GM19351 (cell line): Measurements from ENCODE around the gene BMP6.

Experiments
- ATAC-seq: cut with Tn5 transposase; IDR thresholded peaks from one replicate; pipeline ENCODE4 v1.9.1; 2021; ENCODE audit warnings: mild to moderate bottlenecking, moderate library complexity; ENCODE audit not compliant: unreplicated experiment

BMP6 gene

DNA sequence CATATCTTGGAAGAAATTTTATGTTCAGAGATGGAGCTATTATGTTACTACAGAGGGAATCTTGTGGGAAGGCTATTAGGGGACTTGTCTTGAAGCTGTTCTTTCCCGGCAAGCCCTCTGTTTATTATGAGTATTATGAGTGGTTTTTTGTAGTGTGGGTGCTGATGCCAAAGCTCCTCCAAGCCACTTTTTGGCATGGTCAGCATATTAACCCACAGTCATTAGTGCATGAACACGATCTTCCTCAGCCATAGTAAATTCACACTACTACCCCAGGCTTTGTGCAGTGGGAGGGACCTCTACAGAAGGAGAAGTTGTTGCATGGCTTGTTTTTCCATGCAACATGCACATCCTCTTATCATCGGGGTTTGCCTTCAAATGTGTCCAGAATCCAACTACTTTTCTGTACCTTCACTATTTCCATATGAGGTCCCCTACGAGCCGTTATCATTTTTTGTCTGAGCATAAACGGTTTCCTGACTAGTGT lies 6.5 kb upstream of the BMP6 start:
- ATAC-seq, result no peak

DNA sequence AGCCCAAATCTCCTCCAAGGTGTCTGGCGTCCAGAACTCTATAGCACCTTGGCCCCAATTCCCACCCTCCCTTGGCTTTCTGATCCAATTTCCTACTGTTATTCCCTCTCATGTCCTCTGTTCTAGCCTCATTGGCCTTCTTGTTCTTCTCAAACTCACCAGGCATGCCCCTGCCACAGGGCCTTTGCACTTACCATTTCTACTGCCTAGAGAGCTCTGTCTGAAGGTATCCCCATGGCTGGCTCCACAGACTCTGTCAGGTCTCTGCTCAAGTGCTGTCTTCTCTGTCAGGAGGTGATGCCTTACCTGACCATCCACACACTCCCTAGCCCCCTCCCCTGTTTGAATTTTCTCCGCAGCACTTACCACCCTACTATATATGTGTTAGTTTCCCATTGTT lies 5.6 kb upstream of the BMP6 start:
- no peak for ATAC-seq

DNA sequence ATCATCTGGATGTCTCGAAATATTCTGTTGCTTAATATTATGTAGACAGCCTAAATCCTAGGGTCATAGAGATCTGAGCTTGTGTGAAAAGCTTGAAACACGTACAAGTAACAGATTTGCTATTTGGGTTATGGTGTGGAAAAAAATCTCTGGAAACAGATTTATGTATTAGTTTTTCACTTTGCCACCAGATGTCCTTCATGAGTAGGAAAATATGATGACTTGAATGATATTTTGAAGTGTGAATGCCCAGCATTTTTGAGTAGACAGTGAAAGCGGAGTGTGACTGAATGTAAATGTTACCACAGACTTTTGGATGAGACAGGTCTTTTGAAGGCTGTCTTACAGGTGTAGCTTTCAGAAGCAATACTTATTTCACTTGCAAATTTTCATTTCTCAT lies 4.2 kb upstream of the BMP6 start:
- no peak for ATAC-seq

DNA sequence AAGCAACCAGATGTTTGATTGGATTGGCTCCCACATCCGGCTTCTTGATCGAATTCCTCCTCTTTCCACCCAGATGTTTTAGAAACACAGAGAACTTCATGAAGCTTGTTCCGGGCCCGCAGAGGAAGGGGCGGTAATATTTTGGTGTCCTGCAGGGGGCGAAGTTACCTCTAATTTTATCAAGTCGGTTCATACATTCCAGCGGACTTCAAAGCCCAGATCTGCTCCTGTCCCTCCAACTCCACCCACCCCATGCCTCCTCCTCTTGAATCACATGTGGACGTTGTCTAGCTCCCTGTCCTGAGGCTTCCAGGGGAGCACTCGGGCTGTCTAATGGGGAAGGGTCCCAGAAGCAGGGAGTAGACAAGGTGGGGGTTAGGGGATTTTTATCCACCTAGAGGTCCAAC lies 2.9 kb upstream of the BMP6 start:
- no peak for ATAC-seq

DNA sequence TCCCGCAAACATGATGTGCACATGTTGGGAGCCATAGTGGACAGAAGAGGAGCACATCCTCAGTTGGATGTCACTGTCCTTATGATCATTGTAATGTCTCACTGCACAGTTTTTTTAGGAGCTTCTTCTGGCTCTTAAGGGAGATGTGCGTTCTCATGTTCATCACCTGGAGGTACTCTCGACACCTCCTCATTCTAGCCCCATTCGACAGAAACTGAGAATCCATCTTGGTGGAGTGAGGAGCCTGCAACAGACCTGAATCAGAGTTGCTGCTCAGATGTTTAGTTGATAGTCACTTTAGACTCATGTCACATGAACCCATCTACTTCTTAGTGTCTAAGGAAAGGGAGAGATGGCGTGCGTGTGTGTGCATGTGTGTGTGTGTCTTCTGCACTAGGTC lies 2.3 kb upstream of the BMP6 start:
- ATAC-seq, result no peak

DNA sequence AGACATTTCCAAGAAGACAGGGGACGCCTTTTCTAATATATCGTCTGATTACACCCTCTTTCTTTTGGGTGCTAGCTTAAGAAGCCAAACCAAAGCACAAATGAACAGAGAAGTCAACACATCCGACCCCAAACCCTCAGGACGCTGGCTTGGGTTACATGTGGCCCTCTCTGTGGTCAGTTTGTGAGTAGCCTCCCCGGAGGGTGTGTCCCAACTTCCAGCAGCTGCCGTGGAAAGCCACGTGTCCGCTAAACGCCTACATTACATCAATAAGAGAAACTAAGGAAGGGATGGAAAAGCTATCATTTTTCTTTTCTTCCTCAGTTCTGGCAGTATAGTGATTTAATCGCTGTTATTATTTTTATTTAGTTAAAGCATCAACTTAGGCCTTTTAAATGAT lies 487 bp upstream of the BMP6 start:
- no peak for ATAC-seq

DNA sequence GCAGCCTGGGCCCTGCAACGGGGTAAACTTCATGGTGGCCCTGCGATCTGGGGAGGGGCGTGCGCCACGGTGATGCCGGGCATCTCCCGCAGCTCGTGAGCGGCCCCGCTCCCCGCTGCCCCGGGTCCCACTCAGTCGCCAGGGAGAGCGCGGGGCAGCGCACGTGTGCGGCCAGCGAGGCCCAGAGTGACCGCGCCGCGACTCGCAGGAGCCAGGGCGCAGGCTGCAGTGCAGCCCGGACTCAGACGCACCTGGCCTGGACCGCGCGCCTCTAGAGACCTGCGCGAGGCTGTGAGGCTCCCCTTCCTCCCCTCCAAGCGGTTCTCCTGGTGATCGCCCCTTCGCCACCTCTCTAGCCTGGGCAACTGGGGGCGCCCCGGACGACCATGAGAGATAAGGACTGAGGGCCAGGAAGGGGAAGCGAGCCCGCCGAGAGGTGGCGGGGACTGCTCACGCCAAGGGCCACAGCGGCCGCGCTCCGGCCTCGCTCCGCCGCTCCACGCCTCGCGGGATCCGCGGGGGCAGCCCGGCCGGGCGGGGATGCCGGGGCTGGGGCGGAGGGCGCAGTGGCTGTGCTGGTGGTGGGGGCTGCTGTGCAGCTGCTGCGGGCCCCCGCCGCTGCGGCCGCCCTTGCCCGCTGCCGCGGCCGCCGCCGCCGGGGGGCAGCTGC lies 652 bp downstream of the BMP6 start:
- peak; percentile 29 for ATAC-seq

DNA sequence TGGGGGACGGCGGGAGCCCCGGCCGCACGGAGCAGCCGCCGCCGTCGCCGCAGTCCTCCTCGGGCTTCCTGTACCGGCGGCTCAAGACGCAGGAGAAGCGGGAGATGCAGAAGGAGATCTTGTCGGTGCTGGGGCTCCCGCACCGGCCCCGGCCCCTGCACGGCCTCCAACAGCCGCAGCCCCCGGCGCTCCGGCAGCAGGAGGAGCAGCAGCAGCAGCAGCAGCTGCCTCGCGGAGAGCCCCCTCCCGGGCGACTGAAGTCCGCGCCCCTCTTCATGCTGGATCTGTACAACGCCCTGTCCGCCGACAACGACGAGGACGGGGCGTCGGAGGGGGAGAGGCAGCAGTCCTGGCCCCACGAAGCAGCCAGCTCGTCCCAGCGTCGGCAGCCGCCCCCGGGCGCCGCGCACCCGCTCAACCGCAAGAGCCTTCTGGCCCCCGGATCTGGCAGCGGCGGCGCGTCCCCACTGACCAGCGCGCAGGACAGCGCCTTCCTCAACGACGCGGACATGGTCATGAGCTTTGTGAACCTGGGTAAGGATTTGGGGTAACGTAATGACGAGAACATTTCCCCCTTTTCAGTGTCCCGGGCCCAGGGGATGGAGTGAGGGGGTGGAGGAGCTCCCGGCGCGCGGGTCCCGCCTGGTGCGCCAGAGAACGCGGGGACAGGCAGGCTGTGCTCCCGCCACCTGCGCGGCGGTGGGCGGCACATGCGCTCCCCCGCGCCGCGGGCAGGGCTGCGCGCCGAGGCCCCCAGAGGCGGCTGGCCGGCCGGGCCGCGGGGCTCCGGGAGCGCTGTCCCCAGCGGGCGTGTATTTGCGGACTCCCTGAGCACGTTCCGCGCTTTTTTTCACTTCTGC lies 1.4 kb downstream of the BMP6 start:
- ATAC-seq, result no peak

DNA sequence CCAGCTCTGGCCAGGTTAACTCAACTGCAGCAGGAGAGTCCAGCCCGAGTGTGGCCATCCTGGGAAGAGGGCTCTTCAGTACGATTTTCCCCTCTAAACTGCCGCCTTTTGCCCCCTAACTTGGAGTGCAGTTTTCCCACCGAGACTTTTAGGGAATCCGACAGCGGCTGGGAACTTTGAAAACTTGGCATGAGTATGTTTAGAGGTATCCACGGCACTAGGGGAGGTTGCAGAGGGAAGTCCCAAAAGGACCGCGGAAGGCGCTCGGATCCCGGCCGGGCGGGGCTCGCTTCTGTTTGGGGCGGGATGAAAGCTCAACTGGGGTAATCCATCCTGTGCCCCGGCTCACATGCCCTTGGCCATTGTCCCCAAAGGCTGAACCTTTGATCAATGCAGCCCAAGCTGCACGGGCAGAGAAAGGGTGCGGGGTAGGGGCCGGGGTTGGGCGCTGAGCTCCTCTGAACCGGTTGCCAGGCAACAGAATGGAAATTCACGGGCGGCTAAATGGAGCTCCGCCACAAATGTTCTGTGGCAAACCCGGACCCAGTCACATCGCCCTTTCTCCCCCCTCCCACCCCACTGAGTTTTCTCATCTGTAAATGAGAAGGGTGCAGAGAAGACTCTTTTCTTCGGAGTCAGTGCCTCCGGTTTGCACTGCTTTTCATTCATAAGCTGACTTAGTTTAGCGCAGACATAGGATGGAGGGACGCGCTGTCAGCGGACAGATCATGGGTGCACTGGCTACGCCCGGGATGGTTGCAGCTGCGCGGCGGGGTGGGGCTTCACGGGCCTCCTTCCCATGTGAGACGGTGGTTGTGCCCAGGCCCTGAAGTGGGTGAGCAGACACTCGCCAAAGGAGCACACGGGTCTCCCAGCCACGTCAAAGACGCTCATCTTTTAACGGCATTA lies 2.3 kb downstream of the BMP6 start:
- peak; percentile 30 for ATAC-seq

DNA sequence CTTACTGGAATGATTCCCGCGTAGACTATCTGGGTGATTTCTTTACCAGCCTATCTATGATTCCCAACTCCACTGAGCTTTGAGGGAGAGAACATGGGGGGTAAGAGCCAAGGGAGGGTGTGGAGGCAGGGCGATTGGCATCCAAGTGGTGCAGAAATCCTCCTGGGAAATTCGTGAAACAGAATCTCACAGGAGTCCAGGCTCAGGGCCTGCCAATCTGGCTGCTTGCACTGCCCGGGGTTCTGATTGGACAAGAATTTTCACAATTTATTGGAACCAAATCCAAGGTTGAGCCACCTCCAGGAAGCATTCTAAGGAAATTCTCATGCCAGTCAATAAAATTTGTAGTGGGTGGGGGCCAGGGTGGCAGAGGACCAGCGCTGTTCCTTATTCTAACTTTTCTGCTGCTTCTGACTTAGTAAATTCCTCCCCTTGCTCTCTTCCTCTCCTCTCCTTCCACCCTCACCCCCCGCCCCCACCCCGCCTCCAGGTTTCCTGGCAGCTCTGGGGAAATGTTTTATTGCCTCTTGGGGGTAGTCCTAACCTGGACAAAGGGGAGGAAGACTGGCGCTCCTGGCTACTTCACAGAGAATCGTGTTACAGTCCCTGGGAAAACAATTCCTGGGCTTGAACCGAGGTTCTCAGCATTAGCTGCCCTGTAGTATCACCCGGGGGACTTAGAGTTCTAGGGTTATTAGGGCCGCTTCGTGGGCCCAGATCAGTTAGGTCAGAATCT lies 3.1 kb downstream of the BMP6 start:
- no peak for ATAC-seq

DNA sequence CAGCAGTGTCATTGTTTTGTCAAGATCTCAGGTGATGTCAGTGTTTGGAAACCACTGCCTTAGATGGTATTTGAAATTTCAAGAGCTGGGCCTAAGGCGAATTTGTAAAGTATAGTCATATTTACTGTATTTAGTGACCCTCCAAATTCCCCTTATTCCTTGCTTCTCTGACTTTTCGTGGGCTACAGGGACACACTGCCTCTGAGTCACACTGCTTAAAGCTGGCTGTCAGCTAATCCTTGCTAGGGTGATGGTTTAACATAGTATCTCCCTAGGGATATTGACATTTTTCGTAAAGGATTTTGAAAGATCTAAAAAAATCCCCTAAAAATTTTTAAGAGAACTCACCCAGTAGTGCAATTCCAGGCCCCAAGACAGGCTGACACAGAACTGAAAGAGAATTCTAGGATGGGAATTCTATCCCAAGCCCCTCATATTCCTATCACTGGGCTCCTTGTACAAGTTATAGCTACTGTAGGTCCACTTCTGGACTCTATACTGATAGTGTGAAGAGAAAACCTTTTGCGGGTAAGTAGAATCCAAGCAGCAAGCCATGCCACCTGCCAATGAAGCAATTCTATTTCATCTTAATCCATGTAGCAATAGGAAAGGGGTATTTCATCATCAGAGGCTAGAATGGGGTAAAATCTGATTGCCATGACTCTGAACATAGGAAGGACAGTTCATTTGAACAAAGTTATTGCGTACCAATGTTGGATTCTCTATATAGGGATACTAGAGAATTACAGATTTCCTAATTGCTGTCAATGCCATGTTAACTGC lies 4.3 kb downstream of the BMP6 start:
- no peak for ATAC-seq

DNA sequence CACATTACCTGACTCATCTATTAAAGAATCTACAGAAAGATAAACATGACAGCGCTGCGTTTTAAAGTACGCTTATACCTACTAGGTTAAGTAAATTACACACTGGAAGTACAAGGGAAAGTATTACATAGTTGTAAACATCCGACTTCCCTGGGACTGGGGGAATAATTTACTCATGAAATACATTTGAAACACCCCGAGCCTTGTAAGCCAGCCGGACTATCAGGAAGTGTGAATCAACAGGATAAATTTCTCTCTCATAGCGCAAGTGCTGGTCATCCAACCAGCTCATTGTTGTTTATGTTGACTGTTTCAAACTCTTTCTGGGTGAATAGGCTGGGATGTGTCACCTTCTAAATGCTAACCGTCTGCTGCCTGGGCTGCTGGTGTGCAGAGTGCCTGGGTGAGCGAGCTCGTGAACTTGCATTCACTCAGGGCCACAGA lies 4.9 kb downstream of the BMP6 start:
- ATAC-seq, result no peak

DNA sequence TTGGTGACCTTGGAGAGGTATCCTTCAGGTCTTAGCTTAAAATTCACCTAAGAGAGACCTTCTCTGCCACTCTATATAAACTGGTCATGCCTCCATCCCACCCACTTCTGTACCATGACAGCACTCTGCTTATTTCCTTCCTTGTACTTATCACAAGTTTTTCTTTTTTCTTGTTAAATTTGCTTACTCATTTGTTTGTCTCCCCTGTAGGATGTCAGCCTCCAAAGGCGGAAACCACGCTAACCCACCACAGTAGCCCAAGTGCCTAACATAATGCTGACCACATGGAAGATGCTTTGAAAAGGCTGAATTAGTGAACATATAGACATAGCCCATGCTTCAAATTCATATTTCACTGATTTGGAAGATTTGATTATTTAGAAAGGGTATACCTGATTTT lies 5.4 kb downstream of the BMP6 start:
- ATAC-seq, result no peak

DNA sequence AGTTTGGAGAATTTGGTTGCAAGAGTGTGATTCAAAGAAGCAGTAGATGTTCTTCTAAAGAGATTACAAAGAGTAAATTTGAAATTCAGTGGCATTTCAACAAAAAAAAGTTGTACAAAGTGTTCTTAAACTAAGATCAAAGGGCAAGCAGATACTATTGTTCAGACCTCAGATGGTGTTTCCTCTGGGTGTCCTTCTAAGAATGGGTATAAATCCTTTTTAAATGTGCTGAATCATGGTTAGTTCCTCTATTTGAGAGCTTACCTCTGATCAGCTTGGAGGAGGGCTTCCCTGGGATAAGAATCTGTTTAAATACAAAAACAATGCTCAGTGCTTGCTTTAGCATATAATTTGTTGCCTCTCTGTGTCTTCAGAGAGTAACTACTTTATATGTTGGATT lies 6.3 kb downstream of the BMP6 start:
- ATAC-seq, result no peak

DNA sequence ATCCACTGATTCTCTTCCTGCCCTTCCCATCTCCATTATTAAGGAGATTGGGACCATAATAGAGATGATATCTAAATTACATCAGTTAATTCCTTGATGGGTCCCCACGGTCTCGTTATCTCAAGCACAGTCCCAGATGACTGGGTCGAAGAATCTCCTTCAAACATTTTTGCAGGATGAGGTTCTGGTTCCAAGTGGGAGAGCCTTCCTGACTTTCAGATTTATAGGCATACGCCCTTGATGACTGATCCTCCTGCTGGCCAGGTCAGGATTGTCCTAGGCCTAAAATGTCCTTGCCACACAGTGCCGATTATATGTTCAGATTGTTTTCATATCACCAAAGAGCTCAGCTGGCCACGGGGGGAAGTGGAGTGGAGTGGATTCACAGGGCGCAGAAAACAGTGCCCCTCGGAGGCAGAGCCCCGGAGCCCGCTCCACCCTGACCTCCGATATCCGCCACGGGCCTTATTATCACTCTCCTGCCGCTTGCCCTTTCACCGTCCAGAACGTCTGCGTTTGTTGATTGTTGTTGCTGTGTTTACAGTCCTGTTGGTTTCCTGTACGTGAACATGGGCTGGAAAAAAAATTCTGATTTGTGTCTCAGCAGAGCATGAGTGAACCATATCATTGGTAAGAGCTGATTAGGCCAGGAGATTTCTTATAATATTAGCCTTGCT lies 8.9 kb downstream of the BMP6 start:
- no peak for ATAC-seq

DNA sequence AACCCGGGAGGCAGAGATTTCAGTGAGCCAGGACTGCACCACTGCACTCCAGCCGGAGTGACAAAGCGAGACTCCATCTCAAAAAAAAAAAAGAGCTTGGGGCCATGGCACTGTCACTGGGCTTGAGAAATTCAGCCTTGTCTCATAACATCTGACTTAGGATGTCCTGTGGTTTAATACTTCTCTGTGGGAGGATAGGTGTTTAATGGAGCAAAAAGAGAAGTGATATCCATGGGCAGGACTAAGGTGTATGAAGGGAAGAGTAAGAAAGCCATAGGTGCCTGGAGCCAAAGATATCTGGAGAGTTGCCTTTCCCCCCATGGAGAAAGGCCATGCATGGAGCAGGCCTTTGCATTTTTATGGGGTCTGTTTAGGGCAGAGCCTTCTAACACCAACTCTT lies 11.2 kb downstream of the BMP6 start:
- ATAC-seq, result no peak

DNA sequence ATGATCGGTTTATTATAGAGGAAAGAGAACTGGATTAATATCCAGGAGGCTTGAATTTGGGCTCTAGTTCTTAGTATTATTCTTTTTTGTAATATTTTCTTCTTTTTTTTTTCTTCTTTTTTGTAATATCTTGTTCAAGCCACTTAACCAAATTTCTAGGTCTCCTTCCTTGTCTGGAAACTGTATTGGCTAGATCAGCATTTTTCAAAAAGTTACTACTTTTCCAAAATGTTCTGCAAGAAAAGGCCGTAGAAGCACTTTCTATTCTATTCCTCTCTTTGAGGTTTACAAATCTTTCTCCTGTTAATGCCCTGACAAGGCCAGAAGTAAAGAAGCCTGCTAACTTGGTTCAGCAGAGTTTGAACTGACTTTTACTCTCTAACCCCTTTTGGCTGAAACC lies 12.0 kb downstream of the BMP6 start:
- ATAC-seq, result no peak

DNA sequence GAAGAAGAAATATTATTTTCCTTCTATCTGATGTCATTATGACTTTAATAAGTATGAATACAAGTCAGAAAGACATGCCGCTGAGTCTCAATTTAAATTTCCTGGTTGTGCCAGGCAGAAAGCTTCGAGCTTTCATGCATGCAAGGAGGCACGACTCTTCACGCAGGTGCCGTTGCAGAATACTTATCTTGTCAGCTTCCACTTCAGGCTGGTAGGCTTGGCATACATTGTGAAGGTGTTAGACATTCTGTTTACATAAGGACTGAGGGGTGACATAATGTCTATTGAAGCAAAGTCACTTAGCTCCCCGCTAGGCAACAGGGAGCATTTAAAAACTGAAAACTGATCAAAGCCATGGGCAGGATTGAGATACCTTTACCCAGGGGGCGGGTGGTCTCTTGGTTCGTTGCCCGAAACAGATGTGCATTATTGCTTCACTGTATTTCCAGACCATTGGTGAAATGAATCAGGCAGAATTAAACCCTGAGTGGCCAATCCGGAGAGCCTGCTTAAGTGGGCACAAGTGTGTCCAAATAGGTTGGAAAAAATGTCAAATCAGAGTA lies 16.4 kb downstream of the BMP6 start:
- no peak for ATAC-seq

DNA sequence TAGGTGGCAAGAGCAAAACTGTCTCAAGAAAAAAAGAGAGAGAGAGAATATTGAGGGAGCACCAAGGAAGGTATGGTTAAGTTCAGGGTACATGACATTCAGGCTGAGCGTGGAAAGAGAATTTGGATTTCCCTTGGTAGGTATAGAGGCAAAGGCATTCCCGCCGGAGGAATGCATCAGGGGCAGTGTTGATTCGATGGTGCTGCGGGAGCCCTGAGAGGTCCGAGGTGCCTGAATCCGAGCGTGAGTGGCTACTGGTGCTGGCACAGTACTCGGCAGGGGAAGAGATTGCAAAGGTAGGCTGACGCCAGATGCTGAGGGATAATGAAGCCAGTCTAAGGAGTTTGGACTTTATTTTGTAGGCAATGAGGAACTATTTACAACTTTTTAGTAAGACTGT lies 20.0 kb downstream of the BMP6 start:
- ATAC-seq, result no peak
